Measurements from ENCODE around the gene TRPC6.
"Not testable (repeated sequence)": the region's sequence is repeated elsewhere in the genome, so short reads cannot be mapped to it uniquely, and the experiment has no call there.

Gene TRPC6

GRCh38 chr11:101476191-101476590, 107.6 kb downstream of the TRPC6 start:
- TF ChIP-seq CTCF (conservative IDR thresholded peaks at IDR 0.05; ENCODE audit: low read depth, low read length), result no peak
- no peak for DNase-seq (ENCODE audit: low read depth)
- H3K4me3 ChIP-seq (ENCODE audit: low read length), result no peak overlapping the region

- TF ChIP-seq CTCF (conservative IDR thresholded peaks at IDR 0.05; ENCODE audit: low read depth, low read length), result no peak
- DNase-seq (ENCODE audit: low read depth), result no peak
- no peak overlapping the region for H3K4me3 ChIP-seq (ENCODE audit: low read length)
These were observed 108.1 kb downstream of the TRPC6 start for GRCh38 chr11:101475699-101476098.

GRCh38 chr11:101474666-101475065, 109.1 kb downstream of the TRPC6 start:
- no peak for DNase-seq (ENCODE audit: low read depth)
- TF ChIP-seq CTCF (conservative IDR thresholded peaks at IDR 0.05; ENCODE audit: low read depth, low read length), result no peak
- H3K4me3 ChIP-seq (ENCODE audit: low read length), result no peak overlapping the region

- no peak for DNase-seq (ENCODE audit: low read depth)
- H3K4me3 ChIP-seq (ENCODE audit: low read length), result no peak overlapping the region
- no peak for TF ChIP-seq CTCF (conservative IDR thresholded peaks at IDR 0.05; ENCODE audit: low read depth, low read length)
These were observed 112.8 kb downstream of the TRPC6 start for GRCh38 chr11:101470881-101471520.

GRCh38 chr11:101470419-101470818, 113.4 kb downstream of the TRPC6 start:
- no peak for TF ChIP-seq CTCF (conservative IDR thresholded peaks at IDR 0.05; ENCODE audit: low read depth, low read length)
- DNase-seq (ENCODE audit: low read depth), result no peak
- no peak overlapping the region for H3K4me3 ChIP-seq (ENCODE audit: low read length)

GRCh38 chr11:101466352-101466751, 117.5 kb downstream of the TRPC6 start:
- no peak for DNase-seq (ENCODE audit: low read depth)
- TF ChIP-seq CTCF (conservative IDR thresholded peaks at IDR 0.05; ENCODE audit: low read depth, low read length), result no peak
- no peak overlapping the region for H3K4me3 ChIP-seq (ENCODE audit: low read length)

GRCh38 chr11:101464388-101464787, 119.4 kb downstream of the TRPC6 start:
- H3K4me3 ChIP-seq (ENCODE audit: low read length); DNase-seq (ENCODE audit: low read depth): not testable (repeated sequence)

All from retinal pigment epithelial cell (primary cell).